ENCODE results near the gene NOTCH1.
"Not testable (repeated sequence)": the region's sequence is repeated elsewhere in the genome, so short reads cannot be mapped to it uniquely, and the experiment has no call there.

- not testable (repeated sequence) for TF ChIP-seq CTCF (IDR thresholded peaks at IDR 0.05; ENCODE audit: low read length); EZH2 (optimal IDR thresholded peaks at IDR 0.05; ENCODE audit: low read depth, low read length); EZH2phosphoT487 (IDR thresholded peaks at IDR 0.05; ENCODE audit: low read length)
Observed at GRCh38 chr9:136574606-136575005, 28.8 kb upstream of the NOTCH1 start.
